KMS-11 (cell line): Measurements from ENCODE around the gene FSD2.

ENCODE experiments used
- H2AFZ ChIP-seq: fragments of 200-600 bp; sonication (generic); 2 replicates; pipeline ENCODE4 v1.6.1; 2016; ENCODE audit warnings: antibody characterized with exemption, mixed run types, low read depth
- H3K27ac ChIP-seq: fragments of 200-600 bp; sonication (generic); 2 replicates; pipeline ENCODE4 v1.6.1; 2016; ENCODE audit warnings: mild to moderate bottlenecking, mixed run types
- H3K27me3 ChIP-seq: fragments of 200-600 bp; sonication (generic); 2 replicates; pipeline ENCODE4 v1.6.1; 2017; ENCODE audit warnings: mild to moderate bottlenecking, low read depth, mixed run types, moderate library complexity; ENCODE audit not compliant: insufficient read depth
- H3K36me3 ChIP-seq: fragments of 200-600 bp; sonication (generic); 2 replicates; pipeline ENCODE4 v1.6.1; 2017; ENCODE audit warnings: mild to moderate bottlenecking, mixed run types; ENCODE audit not compliant: insufficient read depth
- H3K4me1 ChIP-seq: fragments of 200-600 bp; sonication (generic); 2 replicates; pipeline ENCODE4 v1.6.1; 2016; ENCODE audit warnings: mild to moderate bottlenecking, low read depth, mixed run types; ENCODE audit not compliant: poor library complexity, severe bottlenecking
- H3K4me2 ChIP-seq: fragments of 200-600 bp; sonication (generic); 2 replicates; pipeline ENCODE4 v1.7.0; 2016; ENCODE audit warnings: mild to moderate bottlenecking, mixed run types
- H3K4me3 ChIP-seq: fragments of 200-600 bp; sonication (generic); IDR thresholded peaks from 2 replicates; pipeline ENCODE4 v1.6.1; 2017; ENCODE audit warnings: low read depth, low read length, mixed read lengths; ENCODE audit not compliant: insufficient read depth
- H3K79me2 ChIP-seq: fragments of 200-600 bp; sonication (generic); 2 replicates; pipeline ENCODE4 v1.6.1; 2016; ENCODE audit warnings: low read depth, mixed run types; ENCODE audit not compliant: insufficient read depth
- H3K9ac ChIP-seq: fragments of 200-600 bp; sonication (generic); 2 replicates; pipeline ENCODE4 v1.6.1; 2016; ENCODE audit warnings: mild to moderate bottlenecking, mixed run types
- H4K20me1 ChIP-seq: fragments of 200-600 bp; sonication (generic); 2 replicates; pipeline ENCODE4 v1.6.1; 2016; ENCODE audit warnings: mild to moderate bottlenecking, mixed run types; ENCODE audit not compliant: insufficient read depth
- TF ChIP-seq, protein P1 (sequence below): fragments of 200-600 bp; sonication (generic); conservative IDR thresholded peaks from 2 replicates; pipeline ENCODE4 v1.6.1; 2017; ENCODE audit warnings: low read depth, mild to moderate bottlenecking, antibody characterized with exemption, low read length, moderate library complexity, mixed read lengths

FSD2 gene

GRCh38 chr15:82851306-82851850 is 45.5 kb upstream of the FSD2 start:
- Histone ChIP-seq H3K27ac (no peak overlapping the region), H3K4me2 (no peak overlapping the region), H3K4me3 (no peak overlapping the region), H3K4me1 (no peaks in the 10 kb centered on the region), H3K9ac (no peak overlapping the region), H3K79me2 (no peaks in the 10 kb centered on the region), H4K20me1 (no peaks in the 10 kb centered on the region), H3K27me3 (no peaks in the 10 kb centered on the region), H2AFZ (no peak overlapping the region), H3K36me3 (no peaks in the 10 kb centered on the region)
- TF ChIP-seq, protein P1, sequence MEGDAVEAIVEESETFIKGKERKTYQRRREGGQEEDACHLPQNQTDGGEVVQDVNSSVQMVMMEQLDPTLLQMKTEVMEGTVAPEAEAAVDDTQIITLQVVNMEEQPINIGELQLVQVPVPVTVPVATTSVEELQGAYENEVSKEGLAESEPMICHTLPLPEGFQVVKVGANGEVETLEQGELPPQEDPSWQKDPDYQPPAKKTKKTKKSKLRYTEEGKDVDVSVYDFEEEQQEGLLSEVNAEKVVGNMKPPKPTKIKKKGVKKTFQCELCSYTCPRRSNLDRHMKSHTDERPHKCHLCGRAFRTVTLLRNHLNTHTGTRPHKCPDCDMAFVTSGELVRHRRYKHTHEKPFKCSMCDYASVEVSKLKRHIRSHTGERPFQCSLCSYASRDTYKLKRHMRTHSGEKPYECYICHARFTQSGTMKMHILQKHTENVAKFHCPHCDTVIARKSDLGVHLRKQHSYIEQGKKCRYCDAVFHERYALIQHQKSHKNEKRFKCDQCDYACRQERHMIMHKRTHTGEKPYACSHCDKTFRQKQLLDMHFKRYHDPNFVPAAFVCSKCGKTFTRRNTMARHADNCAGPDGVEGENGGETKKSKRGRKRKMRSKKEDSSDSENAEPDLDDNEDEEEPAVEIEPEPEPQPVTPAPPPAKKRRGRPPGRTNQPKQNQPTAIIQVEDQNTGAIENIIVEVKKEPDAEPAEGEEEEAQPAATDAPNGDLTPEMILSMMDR = no peak

DNA sequence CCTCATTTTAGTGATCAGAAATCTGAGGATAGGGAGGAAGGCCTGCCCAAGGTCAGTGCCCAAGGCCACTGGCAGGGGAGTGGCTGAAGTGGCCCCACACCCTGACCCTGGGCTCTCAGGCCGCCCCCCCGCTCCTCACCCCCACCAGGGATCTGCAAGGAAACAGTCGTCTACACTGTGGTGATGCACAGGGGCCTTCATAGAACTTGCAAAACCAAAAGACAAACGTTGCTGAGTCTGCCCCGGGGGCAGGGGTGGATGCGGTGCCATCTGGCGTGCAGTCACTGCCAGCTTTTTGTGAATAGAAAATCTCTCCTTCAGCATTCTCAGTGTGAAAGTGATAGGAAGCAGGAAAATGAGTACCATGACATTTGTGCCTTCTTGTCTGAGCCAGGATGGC is 44.9 kb upstream of the FSD2 start:
- Histone ChIP-seq H3K27ac (no peak overlapping the region), H2AFZ (no peak overlapping the region), H3K36me3 (no peaks in the 10 kb centered on the region), H3K9ac (no peak overlapping the region), H3K79me2 (no peaks in the 10 kb centered on the region), H3K27me3 (no peaks in the 10 kb centered on the region), H4K20me1 (no peaks in the 10 kb centered on the region), H3K4me1 (no peaks in the 10 kb centered on the region), H3K4me2 (no peak overlapping the region), H3K4me3 (no peak overlapping the region)
- TF ChIP-seq, protein P1 = no peak

DNA sequence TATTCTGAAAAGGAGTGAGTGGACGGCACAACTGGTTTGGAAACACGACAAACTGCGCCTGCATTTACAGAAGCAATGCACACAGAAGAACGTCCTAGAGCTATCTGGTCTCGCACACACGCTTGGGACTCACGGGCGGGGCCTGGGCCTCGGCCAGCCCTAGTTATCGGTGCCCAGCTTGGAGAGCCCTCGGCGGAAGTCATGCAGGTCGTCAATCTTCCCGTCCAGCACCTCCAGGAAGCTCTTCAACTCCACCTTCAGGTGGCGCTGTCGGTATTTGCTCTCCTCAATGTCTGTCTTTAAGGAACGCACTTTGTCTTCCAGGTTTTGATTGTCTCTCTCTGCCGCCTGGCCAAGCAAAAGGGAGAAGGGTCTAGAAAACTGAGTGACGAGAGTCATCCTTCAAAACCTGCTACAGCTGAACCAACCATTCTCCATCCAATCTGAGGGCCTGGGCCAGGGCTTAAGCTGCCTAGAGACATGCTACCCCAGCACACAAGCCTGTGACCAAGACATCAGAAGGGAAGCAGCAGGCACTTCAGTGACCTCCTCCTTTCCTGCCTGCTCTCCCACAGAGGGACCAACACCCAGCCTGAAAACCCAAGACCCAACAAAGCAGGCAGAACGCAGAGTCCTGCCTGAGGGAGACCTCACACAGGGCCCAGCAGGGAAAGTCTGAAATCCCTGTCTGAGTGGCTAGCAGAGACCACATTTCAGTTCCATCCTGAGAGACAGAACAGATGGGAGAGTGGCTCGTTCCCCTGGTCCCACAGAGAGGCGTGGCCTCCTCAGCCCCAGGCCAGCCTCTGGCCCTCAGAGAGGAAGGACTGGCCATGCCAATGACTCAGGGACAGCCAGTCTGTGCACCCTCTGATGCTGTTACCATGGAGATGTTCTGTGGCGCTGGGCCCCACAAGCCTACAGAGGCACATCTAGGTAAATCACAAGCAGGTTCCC is 44.0 kb upstream of the FSD2 start:
- H2AFZ ChIP-seq = no peak overlapping the region
- H3K27me3 ChIP-seq = no peaks in the 10 kb centered on the region
- H3K79me2 ChIP-seq = no peaks in the 10 kb centered on the region
- no peaks in the 10 kb centered on the region for H3K36me3 ChIP-seq
- no peak overlapping the region for H3K27ac ChIP-seq
- H4K20me1 ChIP-seq = no peaks in the 10 kb centered on the region
- no peak overlapping the region for H3K9ac ChIP-seq
- H3K4me2 ChIP-seq = no peak overlapping the region
- TF ChIP-seq, protein P1 = no peak
- no peak overlapping the region for H3K4me3 ChIP-seq
- H3K4me1 ChIP-seq = no peaks in the 10 kb centered on the region

DNA sequence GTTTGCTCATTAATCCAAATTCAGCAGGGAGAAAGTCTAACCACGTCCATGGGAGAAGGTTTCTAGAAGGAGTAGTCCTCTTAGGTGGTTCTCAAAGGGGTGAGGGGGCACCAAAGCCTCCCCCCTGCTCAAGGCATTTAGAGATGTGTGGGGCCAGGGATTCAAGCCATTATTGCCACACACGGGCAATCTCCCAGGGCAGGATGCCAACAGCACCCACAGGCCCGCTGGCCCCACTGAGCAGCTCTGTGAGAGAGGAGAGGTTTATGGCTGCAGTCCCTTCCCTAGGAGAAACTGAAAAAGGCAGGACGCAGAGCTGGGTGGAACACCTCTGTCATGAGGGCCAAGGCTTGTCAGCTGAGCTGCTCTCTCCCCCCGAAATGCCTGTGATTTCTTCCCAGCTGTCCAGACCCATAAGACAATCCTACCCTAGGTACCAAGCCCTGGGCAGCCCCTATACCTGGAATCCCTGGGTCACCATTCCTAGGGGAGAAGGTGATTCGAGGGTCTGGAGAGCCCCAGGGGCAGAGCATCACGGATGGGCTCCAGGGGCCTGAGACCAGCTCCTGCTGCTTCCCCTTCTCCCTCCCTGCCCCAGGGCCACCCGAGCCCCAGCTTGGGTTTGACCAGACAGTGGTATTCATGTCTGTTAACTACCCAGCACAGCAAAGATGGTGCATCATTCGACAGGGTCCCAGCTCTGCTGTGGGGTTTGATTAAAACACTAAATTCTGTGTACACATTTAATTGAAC is 42.5 kb upstream of the FSD2 start:
- H4K20me1 ChIP-seq = no peaks in the 10 kb centered on the region

More for the DNA sequence above, 42.5 kb upstream of the FSD2 start:
- H3K9ac ChIP-seq = no peak overlapping the region
- no peak overlapping the region for H3K27ac ChIP-seq
- no peak overlapping the region for H2AFZ ChIP-seq
- H3K4me2 ChIP-seq = no peak overlapping the region
- no peak overlapping the region for H3K4me3 ChIP-seq
- no peaks in the 10 kb centered on the region for H3K36me3 ChIP-seq
- no peaks in the 10 kb centered on the region for H3K79me2 ChIP-seq
- no peaks in the 10 kb centered on the region for H3K27me3 ChIP-seq
- no peaks in the 10 kb centered on the region for H3K4me1 ChIP-seq
- TF ChIP-seq, protein P1 = no peak
